SU-DHL-6 (cell line): ENCODE results near the gene NOXA1.
"Not testable (repeated sequence)": the region's sequence is repeated elsewhere in the genome, so short reads cannot be mapped to it uniquely, and the experiment has no call there.

Experiments
- H2AFZ ChIP-seq: fragments of 200-600 bp; sonication (generic); 2 replicates; pipeline ENCODE4 v1.6.1; 2014; ENCODE audit warnings: low read depth, mild to moderate bottlenecking, moderate library complexity, mixed read lengths, antibody characterized with exemption, low read length; ENCODE audit not compliant: severe bottlenecking
- H3F3A ChIP-seq: fragments of 200-600 bp; shearing (Covaris generic); 2 replicates; pipeline ENCODE4 v1.6.0; 2016; ENCODE audit warnings: antibody characterized with exemption, mild to moderate bottlenecking; ENCODE audit not compliant: insufficient read depth
- H3K27ac ChIP-seq: fragments of 200-600 bp; sonication (generic); 2 replicates; pipeline ENCODE4 v1.5.1; 2016; ENCODE audit warnings: low read depth, mild to moderate bottlenecking, low read length, moderate library complexity, mixed read lengths
- H3K27me3 ChIP-seq: fragments of 200-600 bp; sonication (generic), shearing (Covaris generic); 2 replicates; pipeline ENCODE4 v1.6.0; 2014; ENCODE audit warnings: mild to moderate bottlenecking, low read length
- H3K36me3 ChIP-seq: fragments of 200-600 bp; sonication (generic); 2 replicates; pipeline ENCODE4 v1.6.1; 2014; ENCODE audit warnings: mild to moderate bottlenecking, low read length, mixed read lengths
- H3K4me2 ChIP-seq: fragments of 300-600, 200-600 bp; shearing (Covaris generic), sonication (generic); 2 replicates; pipeline ENCODE4 v1.6.0; 2014; ENCODE audit warnings: low read length, low read depth, mild to moderate bottlenecking; ENCODE audit not compliant: poor library complexity, severe bottlenecking
- H3K4me3 ChIP-seq: fragments of 200-600 bp; sonication (generic); 2 replicates; pipeline ENCODE4 v1.5.1; 2014; ENCODE audit warnings: antibody characterized with exemption, low read length, mild to moderate bottlenecking, mixed read lengths; ENCODE audit not compliant: insufficient read depth, poor library complexity, severe bottlenecking
- H3K79me2 ChIP-seq: fragments of 200-600 bp; sonication (generic); 2 replicates; pipeline ENCODE4 v1.6.1; 2014; ENCODE audit warnings: mild to moderate bottlenecking, low read length, moderate library complexity; ENCODE audit not compliant: insufficient read depth
- H3K9ac ChIP-seq: fragments of 200-600 bp; sonication (generic); 2 replicates; pipeline ENCODE4 v1.7.0; 2014; ENCODE audit warnings: mild to moderate bottlenecking, low read length
- H3K9me2 ChIP-seq: fragments of 200-600 bp; sonication (generic); replicated peaks from 2 replicates; pipeline ENCODE4 v1.6.1; 2014; ENCODE audit warnings: low read length; ENCODE audit not compliant: insufficient read depth
- H3K9me3 ChIP-seq: fragments of 200-600 bp; sonication (generic); 2 replicates; pipeline ENCODE4 v1.6.1; 2014; ENCODE audit warnings: low read length, mixed read lengths; ENCODE audit not compliant: insufficient read depth
- H4K20me1 ChIP-seq: fragments of 200-600 bp; sonication (generic); 2 replicates; pipeline ENCODE4 v1.6.1; 2014; ENCODE audit warnings: low read depth, mild to moderate bottlenecking, antibody characterized with exemption, low read length, moderate library complexity, mixed read lengths
- CTCF ChIP-seq: fragments of 200-600 bp; sonication (generic); IDR thresholded peaks from one replicate; pipeline ENCODE4 v1.5.1; 2017; ENCODE audit warnings: antibody characterized with exemption, mild to moderate bottlenecking, low read length, moderate library complexity; ENCODE audit not compliant: insufficient read depth, poor library complexity, severe bottlenecking
- EZH2phosphoT487 ChIP-seq: fragments of 200-600 bp; sonication (generic), shearing (Covaris generic); conservative IDR thresholded peaks from 2 replicates; pipeline ENCODE4 v1.6.1; 2018; ENCODE audit warnings: mild to moderate bottlenecking, antibody characterized with exemption, low read length, moderate library complexity, mixed read lengths

Gene NOXA1

GRCh38 chr9:137407590-137408300 is 15.4 kb upstream of the NOXA1 start:
- Histone ChIP-seq H3K27me3 (no peaks in the 10 kb centered on the region), H4K20me1 (no peaks in the 10 kb centered on the region; the same call in 1 of the 2 replicates), H3K4me3 (no peak overlapping the region), H2AFZ (no peak overlapping the region), H3K9me2 (no peaks in the 10 kb centered on the region), H3F3A (no peaks in the 10 kb centered on the region), H3K27ac (no peak overlapping the region), H3K79me2 (no peaks in the 10 kb centered on the region), H3K9ac (no peak overlapping the region), H3K9me3 (no peaks in the 10 kb centered on the region), H3K36me3 (no peaks in the 10 kb centered on the region), H3K4me2 (no peak overlapping the region)
- TF ChIP-seq EZH2phosphoT487 (no peak), CTCF (no peak)

GRCh38 chr9:137408651-137409405 is 14.4 kb upstream of the NOXA1 start:
- H4K20me1 ChIP-seq: no peaks in the 10 kb centered on the region; the same call in 1 of the 2 replicates
- no peaks in the 10 kb centered on the region for H3K79me2 ChIP-seq
- H3K4me3 ChIP-seq: no peak overlapping the region
- H3K27me3 ChIP-seq: no peaks in the 10 kb centered on the region
- TF ChIP-seq EZH2phosphoT487 (no peak), CTCF (no peak)
- no peaks in the 10 kb centered on the region for H3F3A ChIP-seq
- no peaks in the 10 kb centered on the region for H3K9me2 ChIP-seq
- no peaks in the 10 kb centered on the region for H3K36me3 ChIP-seq
- no peak overlapping the region for H3K4me2 ChIP-seq
- H3K9me3 ChIP-seq: no peaks in the 10 kb centered on the region
- no peak overlapping the region for H3K9ac ChIP-seq
- no peak overlapping the region for H2AFZ ChIP-seq
- no peak overlapping the region for H3K27ac ChIP-seq

- Histone ChIP-seq H3K4me2 (no peak overlapping the region), H3K79me2 (no peaks in the 10 kb centered on the region), H3K36me3 (no peaks in the 10 kb centered on the region), H3K9me2 (no peaks in the 10 kb centered on the region), H3K4me3 (no peak overlapping the region), H3F3A (no peaks in the 10 kb centered on the region), H3K27ac (no peak overlapping the region), H3K27me3 (no peaks in the 10 kb centered on the region), H2AFZ (no peak overlapping the region), H3K9ac (no peak overlapping the region), H4K20me1 (no peaks in the 10 kb centered on the region; the same call in 1 of the 2 replicates), H3K9me3 (no peaks in the 10 kb centered on the region)
- TF ChIP-seq CTCF (no peak), EZH2phosphoT487 (no peak)
Observed at GRCh38 chr9:137409515-137409914, 13.7 kb upstream of the NOXA1 start.

GRCh38 chr9:137410236-137410890 is 12.8 kb upstream of the NOXA1 start:
- not testable (repeated sequence) for H3K36me3 ChIP-seq, H3K27ac ChIP-seq, H3K4me2 ChIP-seq, H3K9me3 ChIP-seq, H3K9ac ChIP-seq, H3F3A ChIP-seq, H3K79me2 ChIP-seq, H2AFZ ChIP-seq, H3K9me2 ChIP-seq, H4K20me1 ChIP-seq, H3K27me3 ChIP-seq, H3K4me3 ChIP-seq
